ENCODE results near the gene NEK8.

NEK8 gene

GRCh38 chr17:28728364-28729200 lies at the start of gene NEK8:
TSS of gene NEK8 (plus strand) at chr17:28728788. CDS start at chr17:28728814, 26 bp downstream.
- peak within 1 kb of the TSS; percentile 89 for H3K4me3 Mint-ChIP-seq
- no peaks in the 10 kb centered on the region for H3K27me3 Mint-ChIP-seq
- H3K9me3 Mint-ChIP-seq: peaks cover 2% of the 10 kb centered on the region
- H3K27ac Mint-ChIP-seq: peak within 1 kb of the TSS; percentile 89
- peaks cover 51% of the 10 kb centered on the region for H3K4me1 Mint-ChIP-seq
- H3K36me3 Mint-ChIP-seq: peaks cover 21% of the 10 kb centered on the region
- peak; percentile 73 for ATAC-seq

GRCh38 chr17:28682655-28683054 lies 45.9 kb upstream of the NEK8 start:
- no peaks in the 10 kb centered on the region for H3K4me1 Mint-ChIP-seq
- no peak for ATAC-seq

GRCh38 chr17:28684963-28685362 lies 43.6 kb upstream of the NEK8 start:
- no peaks in the 10 kb centered on the region for H3K9me3 Mint-ChIP-seq
- H3K27ac Mint-ChIP-seq: no peak overlapping the region
- ATAC-seq: no peak
- peaks cover 81% of the 10 kb centered on the region for H3K36me3 Mint-ChIP-seq
- no peaks in the 10 kb centered on the region for H3K4me1 Mint-ChIP-seq
- no peak overlapping the region for H3K4me3 Mint-ChIP-seq
- H3K27me3 Mint-ChIP-seq: no peaks in the 10 kb centered on the region

More at GRCh38 chr17:28682655-28683054, 45.9 kb upstream of the NEK8 start:
- Mint-ChIP-seq H3K36me3 (peaks cover 66% of the 10 kb centered on the region), H3K4me3 (no peak overlapping the region), H3K27ac (no peak overlapping the region), H3K27me3 (no peaks in the 10 kb centered on the region), H3K9me3 (no peaks in the 10 kb centered on the region)

GRCh38 chr17:28685366-28685765 lies 43.2 kb upstream of the NEK8 start:
- no peaks in the 10 kb centered on the region for H3K9me3 Mint-ChIP-seq
- no peak overlapping the region for H3K27ac Mint-ChIP-seq
- ATAC-seq: no peak
- no peaks in the 10 kb centered on the region for H3K27me3 Mint-ChIP-seq
- no peak overlapping the region for H3K4me3 Mint-ChIP-seq
- peaks cover 85% of the 10 kb centered on the region for H3K36me3 Mint-ChIP-seq
- no peaks in the 10 kb centered on the region for H3K4me1 Mint-ChIP-seq

- Mint-ChIP-seq H3K4me1 (no peaks in the 10 kb centered on the region), H3K36me3 (peaks cover 88% of the 10 kb centered on the region), H3K27ac (no peak overlapping the region), H3K4me3 (no peak overlapping the region), H3K9me3 (no peaks in the 10 kb centered on the region), H3K27me3 (no peaks in the 10 kb centered on the region)
- no peak for ATAC-seq
These were observed 42.3 kb upstream of the NEK8 start for GRCh38 chr17:28686296-28686695.

- Mint-ChIP-seq H3K36me3 (peaks cover 71% of the 10 kb centered on the region), H3K27me3 (no peaks in the 10 kb centered on the region), H3K9me3 (no peaks in the 10 kb centered on the region), H3K27ac (no peak overlapping the region), H3K4me1 (no peaks in the 10 kb centered on the region), H3K4me3 (no peak overlapping the region)
- no peak for ATAC-seq
These were observed 40.1 kb upstream of the NEK8 start for GRCh38 chr17:28688481-28688880.

- H3K27ac Mint-ChIP-seq: no peak overlapping the region
- no peak overlapping the region for H3K4me3 Mint-ChIP-seq
- H3K36me3 Mint-ChIP-seq: peaks cover 72% of the 10 kb centered on the region
- no peaks in the 10 kb centered on the region for H3K9me3 Mint-ChIP-seq
- no peaks in the 10 kb centered on the region for H3K4me1 Mint-ChIP-seq
- no peaks in the 10 kb centered on the region for H3K27me3 Mint-ChIP-seq
- no peak for ATAC-seq
These were observed 39.6 kb upstream of the NEK8 start for GRCh38 chr17:28689011-28689410.

- no peak overlapping the region for H3K27ac Mint-ChIP-seq
- H3K4me1 Mint-ChIP-seq: no peaks in the 10 kb centered on the region
- H3K27me3 Mint-ChIP-seq: no peaks in the 10 kb centered on the region
- no peak overlapping the region for H3K4me3 Mint-ChIP-seq
- ATAC-seq: no peak
- no peaks in the 10 kb centered on the region for H3K9me3 Mint-ChIP-seq
- peaks cover 72% of the 10 kb centered on the region for H3K36me3 Mint-ChIP-seq
These were observed 34.7 kb upstream of the NEK8 start for GRCh38 chr17:28693869-28694268.

GRCh38 chr17:28698253-28698941 lies 30.2 kb upstream of the NEK8 start:
- H3K36me3 Mint-ChIP-seq: peaks cover 79% of the 10 kb centered on the region
- H3K4me3 Mint-ChIP-seq: no peak overlapping the region
- no peaks in the 10 kb centered on the region for H3K27me3 Mint-ChIP-seq
- ATAC-seq: no peak
- H3K9me3 Mint-ChIP-seq: no peaks in the 10 kb centered on the region
- no peaks in the 10 kb centered on the region for H3K4me1 Mint-ChIP-seq
- H3K27ac Mint-ChIP-seq: no peak overlapping the region

GRCh38 chr17:28700278-28700677 lies 28.3 kb upstream of the NEK8 start:
- Mint-ChIP-seq H3K36me3 (peaks cover 73% of the 10 kb centered on the region), H3K4me3 (no peak overlapping the region), H3K27ac (no peak overlapping the region)

GRCh38 chr17:28700830-28701492 lies 27.6 kb upstream of the NEK8 start:
- Mint-ChIP-seq H3K27ac (no peak overlapping the region), H3K4me1 (peaks cover 8% of the 10 kb centered on the region), H3K27me3 (no peaks in the 10 kb centered on the region), H3K9me3 (no peaks in the 10 kb centered on the region), H3K4me3 (no peak overlapping the region), H3K36me3 (peaks cover 76% of the 10 kb centered on the region)
- ATAC-seq: no peak

More at GRCh38 chr17:28700278-28700677, 28.3 kb upstream of the NEK8 start:
- no peaks in the 10 kb centered on the region for H3K9me3 Mint-ChIP-seq
- no peak for ATAC-seq
- peaks cover 4% of the 10 kb centered on the region for H3K4me1 Mint-ChIP-seq
- H3K27me3 Mint-ChIP-seq: no peaks in the 10 kb centered on the region

- peaks cover 66% of the 10 kb centered on the region for H3K36me3 Mint-ChIP-seq
- H3K27ac Mint-ChIP-seq: no peak overlapping the region
- no peak overlapping the region for H3K4me3 Mint-ChIP-seq
- no peak for ATAC-seq
- H3K4me1 Mint-ChIP-seq: peaks cover 8% of the 10 kb centered on the region
- H3K9me3 Mint-ChIP-seq: no peaks in the 10 kb centered on the region
- no peaks in the 10 kb centered on the region for H3K27me3 Mint-ChIP-seq
These were observed 26.4 kb upstream of the NEK8 start for GRCh38 chr17:28702026-28702751.

GRCh38 chr17:28702752-28703150 lies 25.8 kb upstream of the NEK8 start:
- Mint-ChIP-seq H3K9me3 (no peaks in the 10 kb centered on the region), H3K4me1 (peaks cover 8% of the 10 kb centered on the region), H3K4me3 (no peak overlapping the region), H3K27ac (no peak overlapping the region), H3K27me3 (no peaks in the 10 kb centered on the region), H3K36me3 (peaks cover 61% of the 10 kb centered on the region)
- ATAC-seq: no peak

- peaks cover 54% of the 10 kb centered on the region for H3K36me3 Mint-ChIP-seq
- peak overlapping the region; percentile 12 for H3K27ac Mint-ChIP-seq
These were observed 24.9 kb upstream of the NEK8 start for GRCh38 chr17:28703552-28704218.

More at GRCh38 chr17:28703552-28704218, 24.9 kb upstream of the NEK8 start:
- Mint-ChIP-seq H3K9me3 (no peaks in the 10 kb centered on the region), H3K4me3 (no peak overlapping the region), H3K4me1 (peaks cover 8% of the 10 kb centered on the region), H3K27me3 (no peaks in the 10 kb centered on the region)
- no peak for ATAC-seq

Data from stimulated activated memory B cell treated with anti-CD40 and anti-IgM and Interleukin-4, amounts not matched to agents 10 μg/mL and 1 μg/mL and 100 μg/mL, for 72 hours (primary cell).